LNCaP clone FGC (cell line): ENCODE data around the gene APBB2.

Source experiments
- DNase-seq: peaks from one replicate; pipeline ENCODE4 v3.0.0-alpha.2; 2011; ENCODE audit warnings: low read depth
- H3K4me3 ChIP-seq: 2 replicates; pipeline ENCODE4 v1.5.1; 2011; ENCODE audit warnings: mild to moderate bottlenecking, low read depth, low read length, control low read depth
- TF ChIP-seq, protein P1 (sequence below): IDR thresholded peaks from 2 replicates; pipeline ENCODE4 v1.5.1; 2012; ENCODE audit warnings: mild to moderate bottlenecking; ENCODE audit not compliant: control insufficient read depth, insufficient read depth; ENCODE audit errors: extremely low read depth

Gene APBB2

GRCh38 chr4:40937140-40937725 is 277.1 kb downstream of the APBB2 start:
- no peak for DNase-seq
- no peak overlapping the region for H3K4me3 ChIP-seq
- TF ChIP-seq, protein P1, sequence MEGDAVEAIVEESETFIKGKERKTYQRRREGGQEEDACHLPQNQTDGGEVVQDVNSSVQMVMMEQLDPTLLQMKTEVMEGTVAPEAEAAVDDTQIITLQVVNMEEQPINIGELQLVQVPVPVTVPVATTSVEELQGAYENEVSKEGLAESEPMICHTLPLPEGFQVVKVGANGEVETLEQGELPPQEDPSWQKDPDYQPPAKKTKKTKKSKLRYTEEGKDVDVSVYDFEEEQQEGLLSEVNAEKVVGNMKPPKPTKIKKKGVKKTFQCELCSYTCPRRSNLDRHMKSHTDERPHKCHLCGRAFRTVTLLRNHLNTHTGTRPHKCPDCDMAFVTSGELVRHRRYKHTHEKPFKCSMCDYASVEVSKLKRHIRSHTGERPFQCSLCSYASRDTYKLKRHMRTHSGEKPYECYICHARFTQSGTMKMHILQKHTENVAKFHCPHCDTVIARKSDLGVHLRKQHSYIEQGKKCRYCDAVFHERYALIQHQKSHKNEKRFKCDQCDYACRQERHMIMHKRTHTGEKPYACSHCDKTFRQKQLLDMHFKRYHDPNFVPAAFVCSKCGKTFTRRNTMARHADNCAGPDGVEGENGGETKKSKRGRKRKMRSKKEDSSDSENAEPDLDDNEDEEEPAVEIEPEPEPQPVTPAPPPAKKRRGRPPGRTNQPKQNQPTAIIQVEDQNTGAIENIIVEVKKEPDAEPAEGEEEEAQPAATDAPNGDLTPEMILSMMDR = no peak

DNA sequence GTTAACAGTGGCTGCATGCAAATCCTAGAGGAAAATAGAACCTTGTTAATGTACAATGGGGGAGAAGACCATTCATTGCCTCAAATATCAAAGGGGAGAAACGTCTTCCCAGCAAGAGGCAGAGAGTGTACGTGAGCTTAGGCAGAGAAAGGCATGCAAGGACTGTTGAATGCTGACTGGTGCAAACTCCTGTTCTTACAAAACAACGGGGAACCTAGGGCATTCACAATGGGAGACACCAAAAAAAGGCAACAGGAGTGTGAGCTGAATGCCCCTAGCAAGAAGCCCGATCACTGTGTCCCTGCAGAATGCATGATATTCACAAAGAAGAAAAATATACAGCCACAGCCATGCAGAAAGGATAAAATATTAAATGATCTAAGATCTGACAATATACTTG is 279.7 kb downstream of the APBB2 start:
- no peak overlapping the region for H3K4me3 ChIP-seq
- TF ChIP-seq, protein P1 = no peak
- no peak for DNase-seq

GRCh38 chr4:40933272-40934053 is 280.9 kb downstream of the APBB2 start:
- TF ChIP-seq, protein P1 = no peak
- DNase-seq = no peak
- no peak overlapping the region for H3K4me3 ChIP-seq

GRCh38 chr4:40931841-40932240 is 282.5 kb downstream of the APBB2 start:
- no peak for DNase-seq
- TF ChIP-seq, protein P1 = no peak

DNA sequence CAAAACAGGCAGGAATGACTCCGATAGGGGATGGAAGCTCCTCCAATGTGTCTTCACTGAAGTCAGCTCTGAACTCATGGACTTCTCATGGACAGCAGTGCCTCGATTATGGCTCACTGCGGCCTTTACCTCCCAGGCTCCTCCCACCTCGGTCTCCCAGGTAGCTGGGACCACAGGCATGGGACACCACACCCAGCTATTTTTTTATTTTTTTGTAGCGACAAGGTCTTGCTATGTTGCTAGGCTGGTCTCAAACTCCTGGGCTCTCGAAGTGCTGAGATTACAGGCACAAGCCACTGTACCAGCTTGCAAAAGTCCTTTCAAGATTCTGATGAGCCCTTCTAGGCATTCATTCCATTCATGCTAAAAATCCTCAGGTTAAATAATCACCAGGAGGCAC is 283.1 kb downstream of the APBB2 start:
- TF ChIP-seq, protein P1 = no peak
- H3K4me3 ChIP-seq = no peak overlapping the region
- DNase-seq = no peak

More at GRCh38 chr4:40931841-40932240, 282.5 kb downstream of the APBB2 start:
- no peak overlapping the region for H3K4me3 ChIP-seq

GRCh38 chr4:40927074-40927473 is 287.3 kb downstream of the APBB2 start:
- TF ChIP-seq, protein P1 = no peak
- H3K4me3 ChIP-seq = no peak overlapping the region
- no peak for DNase-seq
